ENCODE results near the gene CLCN4.

DNA sequence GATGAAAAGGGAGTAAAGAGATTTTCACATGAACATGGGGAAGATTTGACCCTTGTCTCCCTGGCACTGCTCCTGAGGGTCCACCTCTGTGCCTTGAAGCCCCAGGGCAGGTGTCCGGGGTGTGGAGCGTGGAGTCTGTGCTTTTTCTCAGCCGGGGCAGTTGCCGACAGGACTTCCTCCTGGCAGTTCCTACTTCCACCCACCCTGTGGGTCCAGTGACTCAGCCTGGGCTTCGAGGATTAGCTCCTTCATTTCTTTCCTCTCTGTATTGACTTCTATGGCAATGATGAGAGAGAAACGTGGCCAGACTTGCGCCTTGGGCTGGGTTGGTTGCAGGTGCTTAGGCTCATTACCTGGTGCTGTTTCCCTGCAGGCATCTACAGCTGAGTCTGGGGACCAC is 35.9 kb upstream of the CLCN4 start:
- TF ChIP-seq KLF16 (tag by site-specific recombination; IDR thresholded peaks at IDR 0.05) (no peak), CTCF (tag by site-specific recombination; IDR thresholded peaks at IDR 0.05) (no peak), SCRT1 (tag by site-specific recombination; IDR thresholded peaks at IDR 0.05; ENCODE audit: borderline replicate concordance) (no peak), ZNF24 (tag by site-specific recombination; IDR thresholded peaks at IDR 0.05) (no peak), ZNF121 (tag by site-specific recombination; IDR thresholded peaks at IDR 0.05) (no peak), ZNF580 (tag by site-specific recombination; IDR thresholded peaks at IDR 0.05) (no peak), ZBTB7A (tag by site-specific recombination; IDR thresholded peaks at IDR 0.05; ENCODE audit: low read depth) (no peak), ZNF768 (tag by site-specific recombination; IDR thresholded peaks at IDR 0.05) (no peak), ZNF239 (tag by site-specific recombination; IDR thresholded peaks at IDR 0.05) (no peak)
- TF ChIP-seq, protein P1, sequence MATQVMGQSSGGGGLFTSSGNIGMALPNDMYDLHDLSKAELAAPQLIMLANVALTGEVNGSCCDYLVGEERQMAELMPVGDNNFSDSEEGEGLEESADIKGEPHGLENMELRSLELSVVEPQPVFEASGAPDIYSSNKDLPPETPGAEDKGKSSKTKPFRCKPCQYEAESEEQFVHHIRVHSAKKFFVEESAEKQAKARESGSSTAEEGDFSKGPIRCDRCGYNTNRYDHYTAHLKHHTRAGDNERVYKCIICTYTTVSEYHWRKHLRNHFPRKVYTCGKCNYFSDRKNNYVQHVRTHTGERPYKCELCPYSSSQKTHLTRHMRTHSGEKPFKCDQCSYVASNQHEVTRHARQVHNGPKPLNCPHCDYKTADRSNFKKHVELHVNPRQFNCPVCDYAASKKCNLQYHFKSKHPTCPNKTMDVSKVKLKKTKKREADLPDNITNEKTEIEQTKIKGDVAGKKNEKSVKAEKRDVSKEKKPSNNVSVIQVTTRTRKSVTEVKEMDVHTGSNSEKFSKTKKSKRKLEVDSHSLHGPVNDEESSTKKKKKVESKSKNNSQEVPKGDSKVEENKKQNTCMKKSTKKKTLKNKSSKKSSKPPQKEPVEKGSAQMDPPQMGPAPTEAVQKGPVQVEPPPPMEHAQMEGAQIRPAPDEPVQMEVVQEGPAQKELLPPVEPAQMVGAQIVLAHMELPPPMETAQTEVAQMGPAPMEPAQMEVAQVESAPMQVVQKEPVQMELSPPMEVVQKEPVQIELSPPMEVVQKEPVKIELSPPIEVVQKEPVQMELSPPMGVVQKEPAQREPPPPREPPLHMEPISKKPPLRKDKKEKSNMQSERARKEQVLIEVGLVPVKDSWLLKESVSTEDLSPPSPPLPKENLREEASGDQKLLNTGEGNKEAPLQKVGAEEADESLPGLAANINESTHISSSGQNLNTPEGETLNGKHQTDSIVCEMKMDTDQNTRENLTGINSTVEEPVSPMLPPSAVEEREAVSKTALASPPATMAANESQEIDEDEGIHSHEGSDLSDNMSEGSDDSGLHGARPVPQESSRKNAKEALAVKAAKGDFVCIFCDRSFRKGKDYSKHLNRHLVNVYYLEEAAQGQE (tag by site-specific recombination; IDR thresholded peaks at IDR 0.05): no peak
- TF ChIP-seq, protein P2, sequence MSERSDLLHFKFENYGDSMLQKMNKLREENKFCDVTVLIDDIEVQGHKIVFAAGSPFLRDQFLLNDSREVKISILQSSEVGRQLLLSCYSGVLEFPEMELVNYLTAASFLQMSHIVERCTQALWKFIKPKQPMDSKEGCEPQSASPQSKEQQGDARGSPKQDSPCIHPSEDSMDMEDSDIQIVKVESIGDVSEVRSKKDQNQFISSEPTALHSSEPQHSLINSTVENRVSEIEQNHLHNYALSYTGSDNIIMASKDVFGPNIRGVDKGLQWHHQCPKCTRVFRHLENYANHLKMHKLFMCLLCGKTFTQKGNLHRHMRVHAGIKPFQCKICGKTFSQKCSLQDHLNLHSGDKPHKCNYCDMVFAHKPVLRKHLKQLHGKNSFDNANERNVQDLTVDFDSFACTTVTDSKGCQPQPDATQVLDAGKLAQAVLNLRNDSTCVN (tag by site-specific recombination; optimal IDR thresholded peaks at IDR 0.05): no peak
- TF ChIP-seq, protein P3, sequence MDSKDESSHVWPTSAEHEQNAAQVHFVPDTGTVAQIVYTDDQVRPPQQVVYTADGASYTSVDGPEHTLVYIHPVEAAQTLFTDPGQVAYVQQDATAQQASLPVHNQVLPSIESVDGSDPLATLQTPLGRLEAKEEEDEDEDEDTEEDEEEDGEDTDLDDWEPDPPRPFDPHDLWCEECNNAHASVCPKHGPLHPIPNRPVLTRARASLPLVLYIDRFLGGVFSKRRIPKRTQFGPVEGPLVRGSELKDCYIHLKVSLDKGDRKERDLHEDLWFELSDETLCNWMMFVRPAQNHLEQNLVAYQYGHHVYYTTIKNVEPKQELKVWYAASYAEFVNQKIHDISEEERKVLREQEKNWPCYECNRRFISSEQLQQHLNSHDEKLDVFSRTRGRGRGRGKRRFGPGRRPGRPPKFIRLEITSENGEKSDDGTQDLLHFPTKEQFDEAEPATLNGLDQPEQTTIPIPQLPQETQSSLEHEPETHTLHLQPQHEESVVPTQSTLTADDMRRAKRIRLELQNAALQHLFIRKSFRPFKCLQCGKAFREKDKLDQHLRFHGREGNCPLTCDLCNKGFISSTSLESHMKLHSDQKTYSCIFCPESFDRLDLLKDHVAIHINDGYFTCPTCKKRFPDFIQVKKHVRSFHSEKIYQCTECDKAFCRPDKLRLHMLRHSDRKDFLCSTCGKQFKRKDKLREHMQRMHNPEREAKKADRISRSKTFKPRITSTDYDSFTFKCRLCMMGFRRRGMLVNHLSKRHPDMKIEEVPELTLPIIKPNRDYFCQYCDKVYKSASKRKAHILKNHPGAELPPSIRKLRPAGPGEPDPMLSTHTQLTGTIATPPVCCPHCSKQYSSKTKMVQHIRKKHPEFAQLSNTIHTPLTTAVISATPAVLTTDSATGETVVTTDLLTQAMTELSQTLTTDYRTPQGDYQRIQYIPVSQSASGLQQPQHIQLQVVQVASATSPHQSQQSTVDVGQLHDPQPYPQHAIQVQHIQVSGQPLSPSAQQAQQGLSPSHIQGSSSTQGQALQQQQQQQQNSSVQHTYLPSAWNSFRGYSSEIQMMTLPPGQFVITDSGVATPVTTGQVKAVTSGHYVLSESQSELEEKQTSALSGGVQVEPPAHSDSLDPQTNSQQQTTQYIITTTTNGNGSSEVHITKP (tag by site-specific recombination; IDR thresholded peaks at IDR 0.05): no peak

Data from HEK293 (cell line).